ENCODE measurements around the gene NLGN1.

GRCh38 chr3:173902871-173903270 lies 505.3 kb downstream of the NLGN1 start:
- no peak for TF ChIP-seq CTCF (IDR thresholded peaks at IDR 0.05; ENCODE audit: low read length)
- TF ChIP-seq EZH2 (IDR thresholded peaks at IDR 0.05; ENCODE audit: borderline replicate concordance, low read length), result no peak

All from OCI-LY1 (cell line).